K562 (cell line): ENCODE measurements around the gene PPP3CB. TPM values are rescaled to one million over a fixed set of nuclear protein-coding genes. Genes with fewer than 3 reads are reported as not detected.

ENCODE experiments used
- BACH1 ChIP-seq: fragments of 200-800 bp; sonication (Bioruptor generic); IDR thresholded peaks from 2 replicates; pipeline ENCODE4 v1.6.1; 2016; ENCODE audit warnings: missing genetic modification characterization, missing compliant biosample characterization
- CLOCK ChIP-seq: fragments of 250-450 bp; sonication (Bioruptor Pico); IDR thresholded peaks from 2 replicates; pipeline ENCODE4 v1.4.0; 2020; ENCODE audit warnings: mild to moderate bottlenecking, moderate library complexity, borderline replicate concordance
- ELK3 ChIP-seq: fragments of 450-650 bp; formaldehyde crosslinking; IDR thresholded peaks from 2 replicates; pipeline ENCODE4 v1.4.0; 2020; ENCODE audit warnings: mild to moderate bottlenecking
- HDAC1 ChIP-seq, 2 experiments: fragments of 450-650 bp; IDR thresholded peaks; 2 replicates each; pipeline ENCODE4 v1.6.1; 2016 to 2017; ENCODE audit warnings: inconsistent platforms in 1 of 2, mild to moderate bottlenecking in 1 of 2, moderate library complexity in 1 of 2
- HEY1 ChIP-seq: fragments of 250-450 bp; sonication (Bioruptor Pico); IDR thresholded peaks from 2 replicates; pipeline ENCODE4 v1.5.0; 2020; ENCODE audit warnings: mild to moderate bottlenecking, moderate library complexity, borderline replicate concordance
- JUND ChIP-seq, 2 experiments: IDR thresholded peaks; 2 replicates in 1 of 2; 3 replicates in 1 of 2; pipeline ENCODE4 v1.6.1; 2011; ENCODE audit warnings: borderline replicate concordance in 2 of 2, low read depth in 2 of 2, low read length in 2 of 2, improper control_type of control experiment in 1 of 2, missing biosample characterization in 1 of 2, missing genetic modification characterization in 1 of 2, missing genetic modification reagents in 1 of 2
- KLF13 ChIP-seq: fragments of 450-650 bp; IDR thresholded peaks from 2 replicates; pipeline ENCODE4 v1.6.1; 2016; ENCODE audit warnings: missing genetic modification characterization, low read depth, mild to moderate bottlenecking, missing compliant biosample characterization, moderate library complexity, borderline replicate concordance
- MAZ ChIP-seq, 2 experiments: fragments of 450-650 bp in 1 of 2; sonication (generic) in 1 of 2; formaldehyde crosslinking; IDR thresholded peaks in 1 of 2; conservative IDR thresholded peaks in 1 of 2; 2 replicates each; pipeline versions ENCODE4 v1.4.0 to v1.5.0; 2020; ENCODE audit warnings: mild to moderate bottlenecking in 1 of 2, missing genetic modification reagents in 1 of 2
- MECOM ChIP-seq: fragments of 250-450 bp; sonication (Bioruptor Pico); IDR thresholded peaks from 2 replicates; pipeline ENCODE4 v1.8.0; 2022; ENCODE audit warnings: inconsistent platforms
- MIER1 ChIP-seq: fragments of 450-650 bp; IDR thresholded peaks from 2 replicates; pipeline ENCODE4 v1.6.1; 2016; ENCODE audit warnings: antibody characterized with exemption, mild to moderate bottlenecking, low read depth
- MTA1 ChIP-seq: fragments of 450-650 bp; IDR thresholded peaks from 2 replicates; pipeline ENCODE4 v1.6.1; 2017; ENCODE audit warnings: borderline replicate concordance
- MYNN ChIP-seq, 2 experiments: sonication (generic); formaldehyde crosslinking in 1 of 2; IDR thresholded peaks; 2 replicates each; pipeline versions ENCODE4 v1.5.0 to v1.6.1; 2016 to 2020; ENCODE audit warnings: antibody characterized with exemption in 1 of 2, missing genetic modification reagents in 1 of 2
- NBN ChIP-seq: fragments of 450-650 bp; IDR thresholded peaks from 2 replicates; pipeline ENCODE4 v1.6.1; 2016; ENCODE audit warnings: low read depth, mild to moderate bottlenecking
- NFRKB ChIP-seq: fragments of 450-650 bp; IDR thresholded peaks from 2 replicates; pipeline ENCODE4 v1.6.1; 2016; ENCODE audit warnings: low read depth
- PHF20 ChIP-seq: fragments of 450-650 bp; IDR thresholded peaks from 2 replicates; pipeline ENCODE4 v1.6.1; 2018; ENCODE audit not compliant: partially characterized antibody
- U2AF2 ChIP-seq: fragments of 200-400 bp; formaldehyde crosslinking; optimal IDR thresholded peaks from 2 replicates; pipeline ENCODE3; 2017; ENCODE audit warnings: low read depth, mild to moderate bottlenecking, low read length
- ZNF253 ChIP-seq: fragments of 250-450 bp; sonication (Bioruptor Pico); conservative IDR thresholded peaks from 2 replicates; pipeline ENCODE4 v1.6.1; 2021; ENCODE audit warnings: mild to moderate bottlenecking
- ZNF445 ChIP-seq: fragments of 250-450 bp; sonication (Bioruptor Pico); IDR thresholded peaks from 2 replicates; pipeline ENCODE4 v1.4.0; 2020; ENCODE audit warnings: low read depth, mild to moderate bottlenecking, moderate library complexity
- ZNF584 ChIP-seq: fragments of 200-800 bp; sonication (Bioruptor generic); IDR thresholded peaks from 2 replicates; pipeline ENCODE4 v1.6.1; 2016; ENCODE audit warnings: low read depth, mild to moderate bottlenecking, missing genetic modification characterization, missing compliant biosample characterization
- ZZZ3 ChIP-seq: fragments of 450-650 bp; IDR thresholded peaks from 2 replicates; pipeline ENCODE4 v1.6.1; 2016; ENCODE audit warnings: antibody characterized with exemption, mild to moderate bottlenecking, moderate library complexity
- polyA plus RNA-seq, 8 experiments: library from polyadenylated mRNA; depleted of rRNA in 4 of 8; stranded (reverse) in 5 of 8; unstranded in 3 of 8; fragments of >200 nt; fragmentation: Nextera tagmentation in 2 of 8; fragmentation: Illumina TruSeq in 1 of 8; extraction: Ambion mirVana in 2 of 8; extraction: Trizol in 1 of 8; gene quantifications; 2 replicates each; pipeline versions ENCODE4 v1.2.1 to v1.2.3, GENCODE V29; 2011 to 2014; ENCODE audit warnings: inconsistent platforms in 1 of 8, missing spikeins in 1 of 8
- total RNA-seq, 7 experiments: library from RNA; depleted of rRNA in 6 of 7; stranded (reverse); fragments of >200 nt in 6 of 7; fragmentation: Illumina TruSeq in 2 of 7; extraction: Trizol in 2 of 7; gene quantifications; 2 replicates each; pipeline versions ENCODE4 v1.2.1 to v1.2.3, GENCODE V29; 2011 to 2021; ENCODE audit warnings: low replicate concordance in 1 of 7
- TF ChIP-seq, protein P1 (sequence below), 3 experiments: fragments of 200-800 bp in 1 of 3; sonication (Bioruptor generic) in 1 of 3; sonication (generic) in 1 of 3; formaldehyde crosslinking in 1 of 3; IDR thresholded peaks; 2 replicates each; pipeline versions ENCODE4 v1.6.1 to v1.8.0; 2016 to 2022; ENCODE audit warnings: mild to moderate bottlenecking in 2 of 3, missing compliant biosample characterization in 2 of 3, missing genetic modification characterization in 2 of 3, missing genetic modification reagents in 1 of 3

Gene PPP3CB
- total and polyA plus RNA-seq, 9 of the 15 experiments (the other 6 are each of a cell fraction or from before 2014, with no cell fraction given), result 9.6 to 27.6 (median 17.8) TPM

DNA sequence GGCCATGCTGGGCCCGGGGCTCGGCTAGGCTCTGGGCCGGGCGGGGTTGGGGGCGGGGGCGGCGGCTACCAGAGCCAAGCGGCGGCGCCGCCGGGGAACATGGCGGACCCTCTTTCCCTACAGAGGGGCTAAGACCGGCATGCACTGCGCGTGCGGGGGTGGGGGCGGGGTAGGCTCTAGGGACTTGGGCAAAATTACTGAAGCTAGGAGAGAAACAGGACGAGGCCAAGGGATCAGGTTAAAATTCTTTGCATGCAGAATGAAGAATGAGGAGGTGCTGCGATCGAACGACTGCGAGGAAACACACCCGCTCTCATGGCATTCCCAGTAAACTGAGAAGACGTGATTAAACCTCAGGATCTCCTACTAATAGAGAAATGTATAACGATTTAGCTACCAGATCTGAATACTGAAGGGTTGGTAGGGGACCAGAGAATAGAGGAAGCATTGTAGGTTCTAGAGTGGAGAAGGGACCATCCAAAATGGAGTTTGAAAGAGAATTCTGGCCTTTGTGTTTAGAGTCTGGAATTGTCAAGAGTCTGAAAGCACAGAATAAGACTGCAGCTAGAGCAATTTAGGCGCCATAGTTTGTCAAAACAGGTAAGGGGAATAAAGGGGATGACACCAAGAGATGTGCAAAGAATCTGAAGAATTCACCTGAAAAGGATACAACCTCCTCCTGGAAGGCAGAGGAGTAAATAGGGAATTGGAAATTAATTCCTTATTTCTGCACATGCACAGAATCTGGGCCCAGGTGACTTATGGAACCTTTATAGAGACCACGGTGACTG lies at the start of gene PPP3CB (continued):
- TF ChIP-seq CLOCK (CRISPR knock-in tag), result no peak
- no peak for TF ChIP-seq HDAC1 (IDR thresholded peaks at IDR 0.05)
- peak in 1 of 2 experiments; percentile 65; a peak in 2 of 4 replicates for TF ChIP-seq MAZ (CRISPR knock-in tag; conservative IDR thresholded peaks at IDR 0.05 in 1 of 2, IDR thresholded peaks at IDR 0.05 in 1 of 2)
- TF ChIP-seq MTA1, result no peak; the same call in 1 of the 2 replicates
- peak; percentile 71; the same call in 1 of the 2 replicates for TF ChIP-seq NBN
- TF ChIP-seq U2AF2, result no peak
- TF ChIP-seq, protein P1, sequence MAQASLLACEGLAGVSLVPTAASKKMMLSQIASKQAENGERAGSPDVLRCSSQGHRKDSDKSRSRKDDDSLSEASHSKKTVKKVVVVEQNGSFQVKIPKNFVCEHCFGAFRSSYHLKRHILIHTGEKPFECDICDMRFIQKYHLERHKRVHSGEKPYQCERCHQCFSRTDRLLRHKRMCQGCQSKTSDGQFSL (CRISPR knock-in tag; IDR thresholded peaks at IDR 0.05), result no peak
- TF ChIP-seq, protein P1 (tag; IDR thresholded peaks at IDR 0.05), result no peak
- TF ChIP-seq KLF13 (tag), result no peak
- no peak for TF ChIP-seq ZNF445 (CRISPR knock-in tag)
- peak; percentile 92 for TF ChIP-seq NFRKB
- 0 out of 2 replicates have a peak, but pooled peaks have one; percentile 3 for TF ChIP-seq MYNN (IDR thresholded peaks at IDR 0.05)
- TF ChIP-seq MYNN (CRISPR knock-in tag; IDR thresholded peaks at IDR 0.05), result no peak
- no peak for TF ChIP-seq ZNF253
- no peak for TF ChIP-seq ZZZ3
- TF ChIP-seq JUND (IDR thresholded peaks at IDR 0.05; ENCODE audit: borderline replicate concordance, low read depth, low read length), result peak; percentile 59; the same call in 1 of the 2 replicates
- peak; percentile 26; the same call in 2 of the 3 replicates for TF ChIP-seq JUND (tag; IDR thresholded peaks at IDR 0.05; ENCODE audit: borderline replicate concordance, low read depth, low read length)
- no peak for TF ChIP-seq ELK3 (CRISPR knock-in tag)
- no peak for TF ChIP-seq HEY1 (CRISPR knock-in tag)
- no peak for TF ChIP-seq ZNF584 (CRISPR knock-in tag)
- TF ChIP-seq MIER1, result no peak
- no peak for TF ChIP-seq PHF20
- TF ChIP-seq BACH1 (tag), result no peak
- TF ChIP-seq MECOM (CRISPR knock-in tag), result no peak
